Large intestine (tissue), 3 donors: ENCODE data around the gene MRPL52. TPM values are rescaled to one million over a fixed set of nuclear protein-coding genes. Genes with fewer than 3 reads are reported as not detected.
"Not testable (repeated sequence)": the region's sequence is repeated elsewhere in the genome, so short reads cannot be mapped to it uniquely, and the experiment has no call there.

Experiments used
- DNase-seq, 2 donors: peaks; one replicate each; pipeline versions ENCODE4 v3.0.0 to v3.0.0-alpha.2; 2013
- H3K27ac ChIP-seq: one replicate; pipeline ENCODE4 v1.5.1; 2013; ENCODE audit warnings: low read length
- H3K27me3 ChIP-seq: 2 replicates; pipeline ENCODE4 v1.6.1; 2013; ENCODE audit warnings: low read length; ENCODE audit not compliant: control insufficient read depth, insufficient read depth
- H3K36me3 ChIP-seq: 2 replicates; pipeline ENCODE4 v1.6.1; 2013; ENCODE audit warnings: low read length; ENCODE audit not compliant: control insufficient read depth, insufficient read depth
- H3K4me1 ChIP-seq: one replicate; pipeline ENCODE4 v1.6.1; 2013; ENCODE audit warnings: low read length; ENCODE audit not compliant: control insufficient read depth, insufficient read depth
- H3K4me3 ChIP-seq: one replicate; pipeline ENCODE4 v1.5.1; 2013; ENCODE audit warnings: low read length
- H3K9me3 ChIP-seq: one replicate; pipeline ENCODE4 v1.6.1; 2013; ENCODE audit warnings: mild to moderate bottlenecking, low read depth, low read length, moderate library complexity; ENCODE audit not compliant: control insufficient read depth
- WGBS: methylation state at CpG from one replicate; pipeline ENCODE4 v1.1.5; 2013; ENCODE audit warnings: low lambda C conversion rate; ENCODE audit not compliant: insufficient coverage; 5-methylcytosine and 5-hydroxymethylcytosine counted together
- polyA plus RNA-seq: library from polyadenylated mRNA; unstranded; fragments of 120-200 nt; gene quantifications from one replicate; pipeline ENCODE4 v1.2.1, GENCODE V29; 2013

Gene MRPL52
- polyA plus RNA-seq, 1 donor: 115 TPM

- not testable (repeated sequence) for H3K9me3 ChIP-seq, H3K36me3 ChIP-seq, DNase-seq, H3K4me3 ChIP-seq, H3K27ac ChIP-seq, H3K27me3 ChIP-seq
- H3K4me1 ChIP-seq: peaks cover 33% of the 10 kb centered on the region
- WGBS: no CpG with 5 or more reads among the region's 5 CpGs
These were observed 36.1 kb upstream of the MRPL52 start for GRCh38 chr14:22793550-22793949.

GRCh38 chr14:22793976-22794375 is 35.7 kb upstream of the MRPL52 start:
- Histone ChIP-seq H3K27me3 (no peaks in the 10 kb centered on the region), H3K4me1 (peaks cover 37% of the 10 kb centered on the region), H3K4me3 (no peak overlapping the region), H3K9me3 (no peaks in the 10 kb centered on the region), H3K36me3 (peaks cover 7% of the 10 kb centered on the region), H3K27ac (peak overlapping the region; percentile 24)
- no CpG with 5 or more reads among the region's 5 CpGs for WGBS
- DNase-seq: no peak

- Histone ChIP-seq H3K27me3 (no peaks in the 10 kb centered on the region), H3K4me1 (peaks cover 40% of the 10 kb centered on the region), H3K36me3 (peaks cover 7% of the 10 kb centered on the region), H3K4me3 (no peak overlapping the region), H3K27ac (peak overlapping the region; percentile 24), H3K9me3 (no peaks in the 10 kb centered on the region)
- no CpG with 5 or more reads among the region's 7 CpGs for WGBS
- DNase-seq: no peak
These were observed 35.1 kb upstream of the MRPL52 start for GRCh38 chr14:22794551-22794951.

- no peaks in the 10 kb centered on the region for H3K9me3 ChIP-seq
- H3K27ac ChIP-seq: peak overlapping the region; percentile 81
- peaks cover 7% of the 10 kb centered on the region for H3K36me3 ChIP-seq
- H3K4me1 ChIP-seq: peaks cover 42% of the 10 kb centered on the region
- no peak overlapping the region for H3K4me3 ChIP-seq
- peak; percentile 84 to 91 for DNase-seq
- WGBS: no CpG with 5 or more reads among the region's 5 CpGs
- H3K27me3 ChIP-seq: no peaks in the 10 kb centered on the region
These were observed 33.5 kb upstream of the MRPL52 start for GRCh38 chr14:22796087-22796707.

DNA sequence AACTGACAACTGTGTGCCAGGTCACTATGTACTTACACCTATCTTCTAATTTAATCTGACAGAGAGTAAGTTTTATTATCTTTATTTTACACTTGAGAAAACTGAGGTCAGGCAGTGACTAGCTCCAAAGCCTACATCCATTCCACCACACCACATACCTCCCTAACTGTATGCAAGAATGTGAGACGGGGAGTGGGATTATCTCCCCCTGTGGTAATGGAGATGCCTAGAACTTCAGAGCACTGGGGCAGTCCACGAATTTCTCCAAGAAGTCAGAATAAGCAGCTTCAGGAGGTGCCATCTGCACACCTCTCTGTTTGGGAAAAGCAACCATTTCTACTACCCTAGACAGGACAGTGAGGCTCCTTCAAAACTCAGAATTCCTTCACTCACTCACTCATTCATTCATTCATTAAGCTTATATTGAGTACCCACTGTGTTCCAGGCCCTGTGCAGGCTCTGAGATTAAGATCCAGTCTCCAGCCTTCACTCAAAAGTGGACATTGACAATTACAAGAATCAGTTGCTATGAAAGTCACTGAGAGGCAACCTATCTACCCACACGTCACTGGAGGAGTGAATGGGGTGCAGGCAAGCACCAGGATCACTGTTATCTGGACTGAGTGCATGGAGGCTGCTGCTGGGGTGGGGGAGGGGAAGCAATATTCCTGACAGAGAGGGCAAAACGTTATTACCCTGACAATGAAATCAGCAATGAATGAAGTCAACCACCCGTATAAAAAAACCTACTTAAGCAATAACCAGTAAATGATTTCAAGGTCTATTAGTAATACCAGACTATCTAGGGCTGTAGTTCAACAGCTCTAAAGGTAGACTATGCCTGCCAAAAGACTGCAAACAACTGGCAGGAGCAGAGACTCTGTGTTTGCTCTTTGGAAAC is 32.4 kb upstream of the MRPL52 start:
- Histone ChIP-seq H3K9me3 (no peaks in the 10 kb centered on the region), H3K4me1 (peaks cover 45% of the 10 kb centered on the region), H3K27ac (peak overlapping the region; percentile 81), H3K4me3 (no peak overlapping the region), H3K27me3 (no peaks in the 10 kb centered on the region), H3K36me3 (peaks cover 7% of the 10 kb centered on the region)
- DNase-seq: peak; percentile 86 to 92
- WGBS: no CpG with 5 or more reads among the region's 5 CpGs

- peaks cover 9% of the 10 kb centered on the region for H3K36me3 ChIP-seq
- WGBS: 86% methylated on average over 1 of the region's 2 CpGs
- H3K27me3 ChIP-seq: no peaks in the 10 kb centered on the region
- no peaks in the 10 kb centered on the region for H3K9me3 ChIP-seq
- no peak for DNase-seq
- H3K4me1 ChIP-seq: peaks cover 45% of the 10 kb centered on the region
- H3K4me3 ChIP-seq: no peak overlapping the region
- H3K27ac ChIP-seq: peak overlapping the region; percentile 71
These were observed 31.2 kb upstream of the MRPL52 start for GRCh38 chr14:22798528-22798927.

DNA sequence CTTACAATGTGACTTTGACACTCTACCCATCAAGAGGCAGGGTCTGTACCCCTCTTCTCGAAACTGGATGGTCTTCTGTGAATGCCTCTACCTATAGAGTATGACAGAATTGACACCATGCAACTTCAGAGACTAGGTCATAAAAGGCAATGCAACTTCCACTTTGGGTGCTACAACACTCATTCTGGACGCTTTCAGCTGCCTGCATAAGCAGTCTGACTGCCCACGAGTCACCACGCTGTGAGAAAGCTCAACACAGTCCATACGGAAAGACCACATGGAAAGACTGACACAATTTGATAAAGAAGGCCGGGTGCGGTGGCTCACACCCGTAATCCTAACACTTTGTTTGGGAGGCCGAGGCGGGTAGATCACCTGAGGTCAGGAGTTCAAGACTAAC is 29.3 kb upstream of the MRPL52 start:
- H3K4me1 ChIP-seq: peaks cover 39% of the 10 kb centered on the region
- H3K27me3 ChIP-seq: no peaks in the 10 kb centered on the region
- peaks cover 2% of the 10 kb centered on the region for H3K36me3 ChIP-seq
- DNase-seq: no peak
- H3K27ac ChIP-seq: no peak overlapping the region
- H3K4me3 ChIP-seq: no peak overlapping the region
- no peaks in the 10 kb centered on the region for H3K9me3 ChIP-seq
- WGBS: no CpG with 5 or more reads among the region's 10 CpGs

DNA sequence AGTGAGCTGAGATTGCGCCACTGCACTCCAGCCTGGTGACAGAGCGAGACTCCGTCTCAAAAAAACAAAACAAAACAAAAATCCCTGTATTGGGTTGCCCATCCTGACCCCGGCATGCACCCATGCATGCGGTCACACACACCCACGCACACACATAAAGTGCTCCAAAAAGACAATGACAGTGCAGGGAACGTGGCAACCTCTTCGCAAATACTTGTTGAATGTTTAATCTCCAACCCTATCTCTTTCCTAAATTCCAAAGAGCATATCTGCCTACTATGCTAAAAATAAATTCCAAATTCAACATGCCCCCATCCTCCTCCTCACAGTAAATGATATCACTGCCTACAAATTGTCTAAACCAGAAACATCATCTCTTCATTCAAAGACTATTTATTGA is 28.0 kb upstream of the MRPL52 start:
- H3K27me3 ChIP-seq: no peaks in the 10 kb centered on the region
- H3K27ac ChIP-seq: no peak overlapping the region
- peaks cover 4% of the 10 kb centered on the region for H3K36me3 ChIP-seq
- no peak for DNase-seq
- peaks cover 32% of the 10 kb centered on the region for H3K4me1 ChIP-seq
- H3K9me3 ChIP-seq: no peaks in the 10 kb centered on the region
- H3K4me3 ChIP-seq: no peak overlapping the region
- no CpG with 5 or more reads among the region's 8 CpGs for WGBS

GRCh38 chr14:22802860-22803686 is 26.6 kb upstream of the MRPL52 start:
- Histone ChIP-seq H3K4me3 (no peak overlapping the region), H3K27ac (no peak overlapping the region), H3K27me3 (no peaks in the 10 kb centered on the region), H3K4me1 (peaks cover 27% of the 10 kb centered on the region), H3K36me3 (peaks cover 4% of the 10 kb centered on the region), H3K9me3 (no peaks in the 10 kb centered on the region)
- no CpG with 5 or more reads among the region's 12 CpGs for WGBS
- no peak for DNase-seq

DNA sequence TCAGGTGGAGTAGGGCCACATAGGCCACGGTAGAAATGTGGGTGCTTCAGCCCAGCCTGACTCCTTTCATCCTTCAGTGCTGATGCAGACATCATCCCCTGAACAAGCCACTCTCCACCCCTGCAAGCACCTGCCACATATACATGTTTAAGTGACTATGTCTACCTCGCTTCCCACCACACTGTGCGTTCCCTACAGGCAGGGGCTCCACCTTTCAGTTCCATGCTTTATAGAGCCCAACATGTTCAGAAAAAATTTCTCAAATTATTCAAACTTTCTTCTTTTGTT is 26.1 kb upstream of the MRPL52 start:
- no peaks in the 10 kb centered on the region for H3K27me3 ChIP-seq
- H3K4me3 ChIP-seq: no peak overlapping the region
- no peak overlapping the region for H3K27ac ChIP-seq
- H3K4me1 ChIP-seq: peaks cover 25% of the 10 kb centered on the region
- DNase-seq: no peak
- no peaks in the 10 kb centered on the region for H3K9me3 ChIP-seq
- H3K36me3 ChIP-seq: peaks cover 4% of the 10 kb centered on the region
- no CpG with 5 or more reads among the region's 3 CpGs for WGBS
